Middle frontal gyrus (tissue), 1 donor: ENCODE data around the gene TRIM7.
"Not testable (repeated sequence)": the region's sequence is repeated elsewhere in the genome, so short reads cannot be mapped to it uniquely, and the experiment has no call there.

Experiments used
- DNase-seq: peaks from one replicate; pipeline ENCODE4 v3.0.0-alpha.2; 2015; ENCODE audit warnings: low spot score; ENCODE audit errors: extremely low spot score

The TRIM7 gene

DNA sequence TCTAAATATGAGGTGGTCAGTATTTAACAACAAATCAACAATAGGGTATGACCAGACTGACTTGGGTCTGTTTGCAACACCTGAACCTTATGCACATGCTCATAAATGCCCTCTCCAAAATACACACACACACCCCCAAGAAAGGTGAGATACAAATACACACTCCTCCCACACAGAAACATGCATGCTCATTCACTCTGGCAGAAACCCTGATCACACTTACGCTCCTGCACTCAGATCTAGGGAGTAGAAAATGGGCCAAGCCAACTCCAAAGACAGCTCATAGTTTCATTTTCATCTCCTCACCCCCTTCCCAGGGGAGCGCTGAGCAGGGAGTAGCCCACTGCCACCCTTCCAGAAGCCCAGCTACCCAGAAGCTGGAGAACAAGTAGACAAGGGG lies 11.3 kb downstream of the TRIM7 start:
- no peak for DNase-seq

DNA sequence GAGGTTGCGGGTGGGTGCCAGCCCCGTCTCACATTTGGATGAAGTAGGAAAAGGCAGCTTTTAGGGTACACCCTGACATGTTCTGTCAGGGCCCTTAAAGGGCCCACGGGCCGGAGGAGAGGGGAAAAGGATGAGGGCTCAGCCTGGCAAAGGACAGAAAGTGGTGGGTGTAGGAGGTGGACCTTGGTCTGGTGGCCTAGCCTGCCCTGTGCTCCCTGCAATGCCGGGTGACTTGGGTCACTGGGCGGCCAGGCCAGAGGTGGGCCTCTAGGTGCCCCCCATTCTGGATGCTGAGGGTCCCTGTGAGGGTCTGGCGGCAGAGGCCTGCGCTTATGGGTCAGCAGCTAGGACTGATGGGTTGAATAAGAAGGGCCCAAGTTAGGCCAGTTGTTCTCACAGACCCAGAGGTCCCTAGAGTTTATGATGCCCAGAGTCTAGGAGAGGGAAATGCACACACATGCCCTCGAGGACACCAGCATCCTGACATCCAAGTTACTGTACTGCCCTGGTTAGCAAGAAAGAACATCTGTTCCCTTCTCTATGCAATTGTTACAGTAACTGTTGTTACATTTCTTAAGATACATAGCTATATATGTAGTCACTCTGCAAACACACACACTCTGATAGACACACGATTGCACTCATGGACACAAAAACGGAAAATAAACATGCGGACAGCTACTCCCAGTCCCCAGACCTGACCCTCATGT lies 12.5 kb downstream of the TRIM7 start:
- no peak for DNase-seq

DNA sequence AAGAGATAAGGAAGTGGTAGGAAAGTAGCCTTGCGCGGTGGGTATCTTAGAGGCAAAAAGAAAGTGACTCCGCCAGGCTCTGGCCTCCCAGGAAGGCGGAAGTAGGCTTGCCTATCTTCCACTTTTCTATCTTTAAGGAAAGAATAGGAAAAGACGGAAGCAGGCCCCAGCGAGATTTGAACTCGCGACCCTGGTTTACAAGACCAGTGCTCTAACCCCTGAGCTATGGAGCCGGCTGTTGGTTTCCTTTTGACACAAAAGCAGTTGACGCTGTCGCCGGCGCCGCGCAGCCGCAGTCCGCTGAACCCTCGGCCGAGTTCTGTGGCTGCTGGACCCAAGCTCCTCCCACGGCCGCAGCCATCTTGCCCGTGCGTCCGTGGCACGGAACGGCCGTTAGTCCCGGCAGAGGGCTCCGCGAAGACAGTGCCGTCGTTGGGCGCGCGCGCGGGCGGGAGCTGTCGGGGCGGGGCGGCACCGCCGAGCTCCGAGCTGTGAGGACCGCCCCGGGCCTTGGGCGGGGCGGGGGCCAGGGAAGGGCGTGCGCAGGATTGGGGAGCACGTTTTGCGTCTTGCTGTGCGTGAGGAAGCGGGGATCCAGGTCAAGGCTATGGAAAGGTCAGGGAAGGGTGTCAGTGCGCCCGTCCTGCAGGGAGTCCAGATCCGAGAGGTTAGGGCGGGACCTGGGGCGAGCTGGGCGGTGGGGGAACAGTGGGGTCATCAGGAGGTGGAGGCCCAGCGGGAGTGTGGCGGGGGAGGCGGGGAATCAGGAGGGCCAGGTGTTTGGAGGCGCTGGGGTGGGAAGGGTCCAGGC lies 13.3 kb downstream of the TRIM7 start:
- peak; percentile 94 for DNase-seq

DNA sequence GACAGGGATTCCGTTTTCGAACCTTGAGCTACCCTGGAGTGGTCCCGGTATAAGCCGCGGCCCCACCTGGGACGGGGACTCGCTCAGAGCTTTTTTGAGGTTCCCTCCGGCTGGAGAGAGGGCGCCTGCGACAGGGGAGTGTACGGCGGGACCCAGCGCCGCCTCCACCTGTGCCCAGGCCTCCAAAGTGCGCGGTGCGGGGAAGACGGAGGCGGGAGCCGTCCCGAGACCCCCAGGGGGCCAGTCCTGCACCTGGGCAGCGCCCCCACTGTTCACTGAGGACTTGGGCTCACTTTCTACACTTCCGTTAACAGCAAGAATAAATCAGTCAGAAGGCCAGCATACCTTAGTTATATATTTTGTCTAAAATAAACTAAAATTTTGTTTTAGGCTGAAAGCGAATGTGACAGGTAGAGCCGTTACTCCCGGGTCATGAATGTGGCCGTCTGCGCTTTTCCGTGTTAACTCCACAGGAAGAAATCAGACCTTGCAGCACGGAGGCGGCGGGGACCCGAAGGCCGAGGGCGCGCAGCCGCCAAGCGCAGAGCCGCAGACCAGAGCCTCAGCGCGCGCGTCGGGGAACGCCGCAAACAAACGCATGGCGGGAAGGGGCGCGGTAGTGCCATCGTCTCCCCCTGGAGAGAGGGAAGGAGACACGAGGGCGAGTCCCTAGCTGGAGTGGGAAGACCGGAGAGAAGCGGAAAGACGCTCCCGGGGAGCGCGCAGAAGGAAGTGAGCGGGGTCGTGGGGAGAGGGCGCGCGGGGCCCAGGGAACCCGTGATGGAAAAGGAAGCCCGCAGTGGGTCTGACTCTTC lies 14.1 kb downstream of the TRIM7 start:
- DNase-seq = no peak

DNA sequence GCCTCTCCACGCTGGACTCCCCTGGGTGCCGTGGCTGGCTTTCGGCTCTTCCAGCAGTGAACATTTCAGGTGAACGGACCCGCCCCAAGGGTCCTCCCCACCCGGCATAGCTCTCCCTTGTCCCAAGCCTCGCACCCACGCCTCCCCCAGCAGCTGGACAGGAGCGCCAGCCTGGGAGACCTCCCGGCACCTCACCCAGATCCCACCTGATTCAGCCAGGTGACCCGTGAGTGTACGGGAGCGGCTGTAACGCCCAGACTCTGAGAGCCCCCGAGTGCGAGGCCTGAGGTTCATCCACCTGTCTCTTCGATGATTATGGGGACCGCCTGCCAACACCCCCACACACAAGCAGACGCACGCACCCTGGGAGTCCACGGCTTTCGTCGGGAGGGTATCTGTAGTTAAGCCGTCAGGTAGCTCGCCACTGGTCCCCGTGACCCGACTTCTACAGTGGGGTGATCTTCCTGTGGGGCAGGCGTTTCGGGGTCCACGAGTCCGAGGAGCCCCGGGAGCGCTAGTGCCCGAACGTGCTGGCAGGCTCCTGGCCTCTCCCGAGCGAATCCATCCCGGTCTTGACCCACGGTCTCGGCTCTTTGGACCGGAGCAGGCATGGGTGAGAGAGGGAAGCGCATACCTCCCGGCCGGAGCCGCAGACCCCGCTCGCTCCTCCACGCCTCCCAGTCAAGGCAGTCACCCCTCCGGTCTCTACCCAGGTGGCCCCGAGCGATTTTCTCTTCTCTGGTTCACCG lies 14.9 kb downstream of the TRIM7 start:
- no peak for DNase-seq

DNA sequence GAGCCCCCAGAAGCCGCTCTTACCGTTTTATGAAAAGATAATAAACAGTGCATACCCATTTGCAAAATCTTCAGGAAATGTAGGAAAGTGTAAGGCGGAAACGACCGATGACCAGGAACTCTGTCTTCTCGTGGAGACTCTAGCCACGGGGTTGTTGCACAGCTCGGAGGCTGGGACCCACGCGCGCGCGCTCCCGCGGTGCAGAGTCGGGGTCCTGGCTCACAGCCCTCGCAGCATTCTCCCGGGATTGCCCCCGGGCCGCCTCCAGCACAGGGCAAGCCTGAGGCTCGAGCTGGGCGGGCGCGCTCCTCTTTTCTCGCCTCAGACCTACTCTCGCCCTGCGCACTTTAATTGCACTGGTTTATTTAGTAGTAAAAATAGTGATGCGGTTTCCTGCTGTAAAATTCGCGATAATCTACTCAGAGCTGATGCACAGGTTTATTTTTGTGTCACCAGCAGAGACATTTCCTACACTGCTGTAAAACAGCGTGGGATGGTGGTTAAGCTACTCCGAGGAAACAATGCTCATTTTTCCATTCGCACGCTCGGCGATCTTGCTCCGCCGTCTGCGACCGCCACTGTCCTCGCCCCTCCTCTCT lies 15.5 kb downstream of the TRIM7 start:
- DNase-seq = no peak

DNA sequence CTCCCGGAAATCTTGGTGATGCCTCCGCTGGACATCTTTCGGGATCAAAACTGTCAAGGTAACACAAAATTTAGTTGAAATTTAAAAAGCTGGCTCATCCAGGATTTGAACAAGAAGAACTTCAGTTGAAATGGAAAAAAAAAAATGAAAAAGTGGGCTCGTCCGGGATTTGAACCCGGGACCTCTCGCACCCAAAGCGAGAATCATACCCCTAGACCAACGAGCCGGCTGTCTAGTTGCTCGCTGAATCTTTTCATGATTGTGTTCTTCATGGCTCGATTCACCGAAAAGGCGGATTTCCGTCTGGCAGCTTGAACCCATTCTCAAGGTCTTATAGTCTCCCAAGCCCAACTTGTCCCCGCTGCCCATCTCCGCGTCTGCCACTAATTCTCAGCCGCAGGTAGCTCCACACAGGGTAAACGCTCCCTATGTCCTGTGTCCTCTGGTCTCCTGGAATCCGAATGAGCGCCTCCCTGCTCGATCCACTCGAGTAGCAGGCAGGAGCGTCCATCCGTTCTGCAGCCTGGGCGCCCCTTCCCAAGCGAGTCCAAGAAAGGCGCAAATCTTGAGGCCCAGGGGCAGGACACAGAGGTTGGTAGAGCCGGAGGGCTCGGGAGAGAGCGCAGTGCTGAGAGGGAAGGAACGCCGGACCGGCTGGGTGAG lies 16.2 kb downstream of the TRIM7 start:
- peak; percentile 81 for DNase-seq

DNA sequence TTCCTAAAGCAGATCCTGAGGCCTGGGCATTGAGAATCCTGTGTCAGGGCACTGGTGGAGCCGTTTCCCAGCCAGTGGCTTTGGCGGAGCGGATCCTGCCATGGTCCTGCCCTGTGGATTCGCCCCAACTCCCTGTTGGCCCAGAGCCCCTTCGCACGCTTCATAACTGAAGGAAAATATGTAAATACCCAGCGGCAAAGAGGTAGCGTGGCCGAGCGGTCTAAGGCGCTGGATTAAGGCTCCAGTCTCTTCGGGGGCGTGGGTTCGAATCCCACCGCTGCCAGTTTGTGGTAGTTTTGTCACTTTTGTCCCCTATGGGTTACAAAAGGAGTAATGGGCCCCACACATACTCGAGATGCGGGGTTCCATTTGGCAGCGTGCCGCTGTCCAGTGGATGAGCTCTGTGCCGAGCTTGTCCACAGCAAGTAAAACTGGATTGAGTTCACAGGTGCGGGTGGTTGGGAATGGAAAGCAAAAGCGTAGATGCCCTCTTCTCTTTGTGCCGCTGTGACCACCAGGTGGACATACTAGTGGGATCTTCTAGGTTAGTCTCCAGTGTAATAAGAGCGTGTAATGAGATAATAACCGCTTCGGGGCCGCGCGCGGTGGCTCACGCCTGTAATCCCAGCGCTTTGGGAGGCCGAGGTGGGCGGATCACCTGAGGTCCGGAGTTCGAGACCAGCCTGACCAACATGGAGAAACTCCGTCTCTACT lies 17.3 kb downstream of the TRIM7 start:
- DNase-seq = no peak

DNA sequence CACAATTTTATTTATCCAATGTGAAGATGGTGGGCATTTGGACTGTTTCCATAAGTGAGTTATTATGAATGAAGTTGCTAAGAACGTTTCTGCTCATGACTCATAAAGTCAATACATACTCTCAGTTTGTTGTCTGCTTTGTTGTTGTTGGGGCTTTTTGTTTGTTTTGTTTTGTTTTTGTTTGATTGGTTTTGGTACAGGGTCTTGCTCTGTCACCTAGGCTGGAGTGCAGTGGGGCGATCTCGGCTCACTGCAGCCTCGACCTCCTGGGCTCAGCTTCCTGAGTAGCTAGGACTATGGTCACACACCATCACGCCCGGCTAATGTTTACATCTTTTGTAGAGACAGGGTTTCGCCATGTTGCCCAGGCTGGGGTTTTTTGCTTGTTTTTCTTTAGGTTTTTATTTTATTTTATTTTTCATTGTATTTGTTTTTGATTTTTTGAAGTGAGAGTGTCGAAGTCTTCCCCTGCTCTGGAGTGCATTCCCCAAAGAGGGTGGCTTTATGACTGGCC lies 18.0 kb downstream of the TRIM7 start:
- DNase-seq = no peak

DNA sequence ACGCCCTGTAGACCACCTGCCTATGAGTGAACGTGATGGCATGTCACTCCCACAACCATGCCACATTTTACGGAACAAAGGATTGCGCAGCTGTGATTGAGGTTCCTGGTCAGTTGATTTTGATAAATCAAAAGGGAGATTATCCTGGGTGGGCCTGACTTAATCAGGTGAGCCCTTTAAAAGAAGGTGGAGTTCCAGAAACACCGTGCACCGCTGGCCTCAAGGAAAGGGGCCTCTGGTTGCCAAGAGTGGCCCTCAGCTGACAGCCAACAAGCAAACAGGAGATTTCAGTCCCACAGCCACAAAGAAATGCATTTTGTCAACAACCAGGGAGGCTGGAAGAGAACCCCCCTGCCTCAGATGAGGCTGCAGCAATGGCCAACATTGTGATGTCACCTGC lies 19.0 kb downstream of the TRIM7 start:
- no peak for DNase-seq

DNA sequence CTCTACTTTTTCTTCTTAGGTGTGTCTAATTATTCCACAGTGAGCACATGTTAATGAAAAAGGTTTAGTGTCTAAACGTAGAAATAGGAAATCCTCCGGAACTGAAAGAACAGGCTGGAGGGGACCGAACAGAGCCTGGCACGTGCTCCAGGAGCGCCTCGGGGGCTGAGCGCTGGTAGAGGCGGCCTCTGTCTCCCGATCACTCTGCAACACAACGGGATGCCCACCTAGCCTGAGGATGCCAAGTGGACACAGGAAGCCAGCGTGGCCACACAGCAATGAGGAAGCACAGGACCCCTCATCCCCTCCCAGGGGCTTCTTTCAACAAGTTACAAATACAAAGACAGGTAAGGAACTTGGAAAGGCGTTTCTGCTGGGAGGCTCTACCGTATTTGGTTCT lies 19.4 kb downstream of the TRIM7 start:
- DNase-seq = no peak

DNA sequence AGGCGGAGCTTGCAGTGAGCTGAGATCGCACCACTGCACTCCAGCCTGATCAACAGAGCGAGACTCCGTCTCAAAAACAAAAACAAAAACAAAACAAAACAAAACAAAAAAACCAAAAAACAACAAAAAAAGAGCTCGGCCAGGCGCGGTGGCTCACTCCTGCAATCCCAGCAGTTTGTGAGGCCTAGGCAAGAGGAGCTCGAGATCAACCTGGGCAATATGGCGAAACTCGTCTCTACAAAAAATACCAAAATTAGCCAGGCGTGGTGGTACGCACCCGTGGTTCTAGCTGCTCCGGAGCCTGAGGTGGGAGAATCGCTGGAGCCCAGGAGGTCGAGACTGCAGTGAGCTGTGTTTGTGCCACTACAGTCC lies 20.2 kb downstream of the TRIM7 start:
- DNase-seq = no peak

DNA sequence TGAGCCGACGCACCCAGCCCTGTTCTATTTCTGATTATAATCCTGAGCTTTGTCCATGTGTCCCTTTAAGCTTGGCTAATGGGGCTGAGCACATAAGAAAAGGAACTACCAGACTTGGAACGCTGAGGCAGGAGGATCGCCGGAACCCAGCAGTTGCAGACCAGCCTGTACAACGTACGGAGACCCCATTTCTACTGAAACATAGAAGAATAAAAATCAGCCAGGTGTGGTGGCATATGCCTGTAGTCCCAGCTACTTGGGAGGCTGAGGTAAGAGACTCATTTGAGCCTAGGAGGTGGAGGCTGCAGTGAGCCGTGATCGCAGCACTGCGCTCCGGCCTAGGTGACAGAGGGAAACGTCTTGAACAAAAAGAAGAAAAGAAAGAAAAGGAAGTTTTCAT lies 22.3 kb downstream of the TRIM7 start:
- no peak for DNase-seq

DNA sequence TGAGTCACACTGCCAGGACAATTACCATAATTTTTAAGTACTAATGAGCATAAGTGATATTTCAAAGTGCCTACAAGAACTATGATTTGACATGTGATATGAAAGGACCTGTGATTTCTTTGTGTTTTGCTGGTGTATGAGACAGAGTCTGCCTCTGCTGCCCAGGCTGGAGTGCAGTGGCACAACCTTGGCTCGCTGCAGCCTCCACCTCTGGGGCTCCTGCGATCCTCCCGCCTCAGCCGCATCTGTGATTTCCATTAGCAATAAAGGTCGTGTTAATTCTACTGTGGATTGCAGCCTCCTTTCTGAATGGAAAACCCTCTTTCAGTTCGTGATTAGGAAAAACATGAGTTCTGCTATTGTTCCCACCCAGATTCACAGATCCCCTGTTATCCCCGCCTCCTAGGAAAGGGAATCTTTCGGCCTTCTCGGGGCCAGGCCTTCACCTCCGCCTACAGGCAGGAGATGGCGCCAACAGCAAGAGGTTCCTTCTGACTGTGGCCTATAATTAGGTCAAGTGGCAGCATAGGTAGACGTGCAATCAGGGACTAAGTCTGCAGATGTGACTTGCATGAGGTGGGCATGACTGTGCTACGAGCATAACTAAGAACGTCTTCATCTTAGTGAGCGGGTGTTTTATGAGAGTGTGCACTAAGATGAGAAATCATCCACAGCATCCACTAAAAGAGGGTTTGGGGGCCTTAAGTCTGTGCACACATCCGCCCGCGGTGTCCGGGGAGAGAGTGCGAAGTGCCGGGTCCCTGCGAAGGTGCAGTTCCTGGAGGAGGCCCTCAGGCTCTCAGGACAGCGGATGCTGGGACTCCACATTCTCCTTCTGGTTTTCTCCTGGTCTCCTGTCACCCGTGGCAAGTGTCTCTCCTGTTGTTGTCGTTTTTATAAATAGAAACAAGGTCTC lies 23.1 kb downstream of the TRIM7 start:
- no peak for DNase-seq

DNA sequence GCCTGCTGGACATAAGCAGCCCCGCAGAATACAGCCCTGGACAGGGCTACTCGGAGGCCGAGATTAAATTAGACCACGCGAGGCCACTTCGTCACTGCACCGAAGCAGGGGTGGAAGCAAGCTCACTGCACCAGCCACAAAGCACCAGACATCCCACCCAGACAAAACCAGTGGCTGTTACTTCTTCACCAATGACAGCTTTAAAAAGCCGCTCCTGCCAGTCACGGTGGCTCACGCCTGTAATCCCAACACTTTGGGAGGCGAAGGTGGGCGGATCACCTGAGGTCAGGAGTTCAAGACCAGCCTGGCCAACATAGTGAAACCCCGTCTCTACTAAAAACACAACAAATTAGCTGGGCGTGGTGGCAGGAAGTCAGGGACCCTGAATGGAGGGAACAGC lies 27.4 kb downstream of the TRIM7 start:
- not testable (repeated sequence) for DNase-seq

DNA sequence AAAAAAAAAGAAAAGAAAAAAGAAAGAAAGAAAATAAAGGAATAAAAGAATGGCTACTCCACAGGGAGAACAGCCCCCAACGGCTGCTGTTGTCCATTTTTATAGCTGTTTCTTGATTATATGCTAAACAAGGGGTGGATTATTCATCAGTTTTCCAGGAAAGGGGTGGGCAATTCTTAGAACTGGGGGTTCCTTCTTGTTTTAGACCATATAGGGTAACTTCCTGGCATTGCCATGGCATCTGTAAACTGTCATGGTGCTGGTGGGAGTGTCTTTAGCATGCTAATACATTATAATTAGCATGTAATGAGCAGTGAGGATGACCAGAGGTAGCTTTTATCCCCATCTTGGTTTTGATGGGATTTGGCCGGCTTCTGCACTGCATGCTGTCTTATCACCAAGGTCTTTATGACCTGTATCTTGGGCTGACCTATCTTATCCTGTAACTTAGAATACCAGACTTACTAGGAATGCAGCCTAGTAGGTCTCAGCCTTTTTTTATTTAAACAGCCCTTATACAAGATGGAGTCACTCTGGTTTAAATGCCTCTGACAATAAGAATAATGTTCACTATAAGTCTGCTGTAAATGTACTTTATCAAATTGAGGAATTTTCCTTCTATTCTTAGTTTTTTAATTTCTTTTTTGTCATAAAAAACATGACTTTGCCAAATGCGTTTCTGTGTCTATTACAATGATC lies 28.6 kb downstream of the TRIM7 start:
- no peak for DNase-seq

DNA sequence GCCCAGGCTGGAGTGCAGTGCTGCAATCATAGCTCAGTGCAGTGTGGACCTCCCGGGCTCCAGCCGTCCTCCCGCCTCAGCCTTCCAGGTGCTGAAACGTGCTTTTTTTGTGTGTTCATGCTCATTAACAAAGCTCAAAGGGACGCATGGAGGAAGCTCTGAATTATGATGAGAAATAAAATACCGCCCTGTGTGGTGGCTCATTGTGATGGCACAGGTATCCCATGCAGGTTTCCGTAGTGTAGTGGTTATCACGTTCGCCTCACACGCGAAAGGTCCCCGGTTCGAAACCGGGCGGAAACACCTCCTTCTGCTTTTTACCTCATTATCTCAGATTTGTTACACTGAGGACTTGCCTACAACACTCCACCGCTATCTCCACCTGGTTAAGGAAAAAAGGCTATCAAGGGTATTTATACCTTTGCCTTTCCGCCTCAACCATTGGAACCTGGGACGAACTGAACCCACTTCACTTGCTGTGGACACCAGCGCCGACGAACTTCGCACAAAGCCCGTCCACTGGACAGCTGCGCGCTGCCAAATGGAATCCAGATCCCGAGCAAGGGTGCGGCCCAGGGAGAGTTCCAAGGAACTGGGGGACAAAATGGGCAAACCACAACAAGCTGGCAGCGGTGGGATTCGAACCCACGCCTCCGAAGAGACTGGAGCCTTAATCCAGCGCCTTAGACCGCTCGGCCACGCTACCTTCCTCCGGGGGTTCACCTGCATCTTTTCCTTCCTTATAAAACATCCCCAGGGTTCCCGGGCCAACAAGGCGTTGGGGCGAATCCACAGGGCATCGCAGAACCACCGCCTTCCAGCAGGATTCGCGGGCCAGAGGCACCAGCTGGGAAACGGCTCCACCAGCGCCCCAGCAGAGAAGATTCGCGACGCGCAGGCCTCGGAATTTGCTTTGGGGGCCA lies 31.3 kb downstream of the TRIM7 start:
- DNase-seq = no peak
